Measurements from ENCODE around the gene C10orf90. TPM values are rescaled to one million over a fixed set of nuclear protein-coding genes. Genes with fewer than 3 reads are reported as not detected.

The C10orf90 gene
- total RNA-seq, 1 experiment from 2014 or later, result 1.8 TPM

DNA sequence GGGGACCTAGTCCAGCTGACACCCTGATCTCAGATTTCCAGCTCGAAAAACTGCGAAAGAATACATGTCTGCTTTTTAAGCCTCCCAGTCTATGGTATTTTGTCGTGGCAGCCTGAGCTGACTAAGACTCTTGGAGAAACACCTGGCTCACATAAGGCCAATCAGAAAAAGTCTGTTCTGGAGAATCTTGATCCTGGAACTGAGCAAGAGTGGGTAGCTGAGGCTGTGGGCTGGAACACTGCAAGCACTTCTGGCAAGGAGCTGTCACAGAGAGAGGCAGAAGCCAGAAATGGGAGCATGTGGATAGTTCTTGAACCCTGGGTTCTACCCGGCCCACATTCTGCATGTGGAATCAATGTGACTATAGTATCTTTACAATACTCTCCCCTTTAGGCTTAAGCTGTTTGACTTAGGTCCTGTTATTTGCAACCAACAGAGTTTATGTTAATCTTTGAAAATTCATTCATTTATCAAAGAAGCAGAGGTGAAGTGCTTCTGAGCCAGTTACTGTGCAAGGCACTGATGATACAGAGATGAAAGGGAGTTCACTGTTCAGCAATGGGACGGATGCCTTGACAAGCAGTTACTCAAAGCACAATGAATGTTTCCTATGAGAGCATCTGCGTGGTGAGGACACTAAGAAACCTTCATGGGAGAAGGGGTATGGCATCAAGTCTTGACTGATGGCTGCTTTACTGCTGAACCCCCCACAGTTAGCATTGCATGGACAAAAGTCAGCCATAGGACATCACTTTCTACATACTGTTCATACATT, 4.4 kb upstream of the C10orf90 start:
- DNase-seq (ENCODE audit: low read depth), result no peak

DNA sequence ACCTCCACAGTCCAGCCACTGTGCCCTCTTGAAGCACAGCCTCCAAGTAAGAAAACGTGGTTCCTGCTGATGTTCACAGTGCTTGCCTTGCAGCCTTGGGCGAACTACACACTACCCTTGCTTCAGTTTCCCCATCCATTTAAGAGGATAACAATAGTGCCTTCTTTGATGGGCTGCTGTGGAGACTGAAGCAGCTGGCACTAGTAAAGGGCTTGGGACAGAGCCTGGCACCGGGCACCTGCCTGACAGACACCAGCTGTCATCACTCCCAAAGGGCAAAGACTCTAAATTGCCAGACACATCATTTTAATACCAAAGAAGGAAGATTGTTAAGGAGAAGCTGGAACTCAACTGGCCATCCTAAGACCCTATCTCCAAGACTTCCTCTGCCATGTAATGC, 3.1 kb upstream of the C10orf90 start:
- DNase-seq (ENCODE audit: low read depth), result no peak

DNA sequence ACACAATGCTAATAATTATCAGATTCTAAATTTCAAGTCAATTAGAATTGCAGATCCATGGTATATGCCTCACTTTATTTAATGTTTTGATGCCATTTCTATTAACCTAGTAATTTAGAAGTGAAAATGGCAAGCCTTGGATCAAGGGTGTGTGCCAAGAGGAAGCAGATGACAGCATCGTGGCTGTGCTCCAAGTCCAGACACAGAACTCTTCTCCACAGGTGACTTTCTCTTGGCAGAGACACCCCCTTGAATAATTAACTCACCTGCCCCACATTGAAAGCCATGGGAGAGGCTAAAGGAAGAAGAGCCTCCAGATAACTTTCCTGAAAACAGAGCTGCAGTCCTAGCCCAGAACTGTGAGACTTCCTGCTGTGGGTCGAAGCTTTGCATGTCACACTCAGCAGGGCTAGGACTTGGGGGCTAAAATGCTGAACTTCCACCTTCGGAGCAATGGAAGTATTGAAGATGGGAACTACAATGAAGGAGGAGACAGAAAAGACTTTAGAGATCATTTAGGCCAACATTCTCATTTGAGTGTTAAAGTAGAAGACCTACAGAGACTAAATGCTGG, 996 bp upstream of the C10orf90 start:
- DNase-seq (ENCODE audit: low read depth), result no peak

DNA sequence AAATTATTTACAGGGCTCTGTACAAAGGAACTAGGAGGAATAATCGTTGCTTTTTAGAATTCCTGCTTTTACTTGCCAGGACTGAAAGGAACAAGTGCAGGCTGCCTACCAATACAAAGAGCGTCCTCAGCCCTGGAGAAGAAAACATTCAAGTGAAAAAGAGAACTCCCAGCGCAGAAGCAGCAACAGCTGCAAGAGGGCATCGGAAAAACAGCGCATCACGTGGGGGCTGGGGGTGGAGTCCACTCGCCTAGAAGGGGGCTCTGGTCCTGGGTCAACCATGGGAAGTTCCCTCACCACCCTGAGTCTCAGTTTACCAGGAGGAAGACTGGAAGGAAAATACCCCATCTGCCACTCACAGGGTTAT, 385 bp upstream of the C10orf90 start:
- DNase-seq (ENCODE audit: low read depth), result no peak

DNA sequence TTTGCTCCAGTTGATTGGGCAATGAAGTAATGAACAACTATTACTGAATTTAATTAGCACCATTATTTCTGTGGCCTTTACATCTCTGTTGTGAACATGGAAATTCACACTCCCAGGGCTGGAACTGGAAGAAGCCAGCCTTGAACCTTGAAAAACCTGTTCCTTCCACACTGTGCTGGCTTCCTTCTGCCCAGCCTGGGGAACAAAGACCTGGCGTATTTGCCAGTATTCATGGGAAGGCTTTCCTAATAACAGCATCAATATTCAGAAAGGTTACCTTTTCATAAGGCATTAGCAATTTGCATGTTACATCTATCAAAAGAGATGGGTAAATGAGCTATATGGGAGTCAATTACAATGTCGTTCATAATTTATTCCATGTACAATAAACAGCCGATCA, 1.3 kb downstream of the C10orf90 start:
- DNase-seq (ENCODE audit: low read depth), result no peak

DNA sequence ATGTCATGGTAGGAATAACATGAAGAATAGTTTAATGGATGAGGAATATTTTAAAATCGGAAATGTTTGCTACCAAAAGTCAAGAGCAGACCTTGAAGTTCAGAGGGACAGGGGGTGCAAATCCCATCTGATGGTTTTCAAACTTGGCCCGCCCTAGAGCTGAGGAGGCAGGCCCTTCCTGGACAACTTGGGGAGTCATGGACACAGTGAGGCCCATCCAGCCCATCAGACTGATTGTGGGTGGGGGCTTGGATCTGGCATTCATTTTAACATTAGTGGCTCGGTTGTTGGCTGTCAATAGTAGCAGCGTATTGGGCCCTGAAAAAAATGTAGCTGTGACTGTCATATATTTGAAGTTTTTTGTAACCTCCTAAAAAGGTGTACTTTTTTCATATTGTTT, 2.0 kb downstream of the C10orf90 start:
- no peak for DNase-seq (ENCODE audit: low read depth)

DNA sequence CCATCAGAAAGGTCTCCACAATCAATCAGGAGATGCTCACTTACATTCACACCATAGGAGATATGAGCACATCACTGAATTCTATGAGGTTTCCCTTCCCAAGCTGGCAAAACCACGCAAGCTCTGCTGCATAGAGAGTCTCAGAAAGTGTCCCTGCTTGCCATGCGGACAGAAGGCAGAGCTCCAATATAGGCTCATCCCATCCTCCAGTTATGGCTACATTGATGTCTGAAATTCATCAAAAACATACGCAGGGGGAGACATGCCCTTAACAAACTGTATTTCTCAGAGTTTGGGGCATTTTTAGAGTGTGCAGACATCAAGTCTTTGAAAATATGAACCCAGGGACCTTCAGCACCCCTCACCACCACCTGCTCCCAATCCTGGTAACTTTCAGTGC, 2.9 kb downstream of the C10orf90 start:
- no peak for DNase-seq (ENCODE audit: low read depth)

DNA sequence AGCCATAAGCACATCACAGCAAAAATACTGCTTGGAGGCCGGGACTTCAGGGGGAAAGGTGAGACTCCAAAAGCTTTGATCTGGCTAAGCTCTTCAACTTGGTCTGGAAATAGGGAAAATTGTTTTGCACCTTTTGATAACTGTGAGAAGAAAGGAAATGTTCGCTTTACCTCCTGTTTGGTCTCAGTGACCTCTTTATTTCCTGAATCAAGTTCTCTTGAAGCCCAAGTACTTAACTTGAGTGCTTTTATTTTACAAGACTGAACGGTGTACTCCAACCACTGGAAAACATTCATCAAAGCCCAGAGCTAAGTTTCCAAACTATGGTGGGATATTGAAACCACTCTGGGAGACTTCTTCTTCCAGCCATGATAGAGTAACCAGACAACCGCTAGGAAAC, 5.3 kb downstream of the C10orf90 start:
- no peak for DNase-seq (ENCODE audit: low read depth)

DNA sequence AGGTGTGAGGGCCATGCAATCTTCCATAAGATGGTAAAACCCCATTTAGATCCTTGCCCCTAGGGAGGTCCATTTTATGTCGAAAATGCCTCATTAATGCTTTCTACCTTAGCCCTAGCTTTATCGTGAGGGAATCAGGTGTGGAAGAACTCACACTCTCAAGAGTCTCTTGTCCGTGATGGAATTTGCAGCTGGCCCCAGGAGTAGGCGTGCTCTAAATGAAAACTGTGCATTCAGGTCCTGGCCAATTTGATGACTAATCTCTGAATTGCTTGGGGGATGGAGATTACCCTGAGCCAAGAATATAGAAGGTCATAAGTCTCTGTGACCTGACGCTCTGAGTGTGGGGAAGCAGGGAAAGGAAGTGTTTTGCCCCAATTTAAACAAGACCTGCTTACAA, 6.6 kb downstream of the C10orf90 start:
- DNase-seq (ENCODE audit: low read depth), result peak; percentile 90

DNA sequence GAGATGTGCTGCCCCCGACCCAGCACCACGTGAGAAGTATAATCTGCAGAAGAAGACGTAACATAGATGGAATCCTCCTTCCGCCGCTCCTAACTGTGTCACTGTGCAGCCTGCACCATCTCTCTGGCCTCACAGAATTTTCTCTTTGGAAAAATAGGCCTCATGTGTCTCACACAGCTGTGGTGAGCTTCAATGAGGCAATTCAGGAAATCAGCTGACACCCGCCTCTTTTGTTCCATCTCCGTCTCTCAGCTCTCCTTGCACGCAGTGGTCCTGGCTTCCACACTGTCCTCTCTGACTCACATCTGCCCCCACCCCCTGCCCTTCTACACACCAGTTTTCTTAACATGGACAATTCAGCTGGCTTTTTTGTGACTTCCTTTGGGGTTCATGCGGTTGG, 7.2 kb downstream of the C10orf90 start:
- DNase-seq (ENCODE audit: low read depth), result peak; percentile 97

DNA sequence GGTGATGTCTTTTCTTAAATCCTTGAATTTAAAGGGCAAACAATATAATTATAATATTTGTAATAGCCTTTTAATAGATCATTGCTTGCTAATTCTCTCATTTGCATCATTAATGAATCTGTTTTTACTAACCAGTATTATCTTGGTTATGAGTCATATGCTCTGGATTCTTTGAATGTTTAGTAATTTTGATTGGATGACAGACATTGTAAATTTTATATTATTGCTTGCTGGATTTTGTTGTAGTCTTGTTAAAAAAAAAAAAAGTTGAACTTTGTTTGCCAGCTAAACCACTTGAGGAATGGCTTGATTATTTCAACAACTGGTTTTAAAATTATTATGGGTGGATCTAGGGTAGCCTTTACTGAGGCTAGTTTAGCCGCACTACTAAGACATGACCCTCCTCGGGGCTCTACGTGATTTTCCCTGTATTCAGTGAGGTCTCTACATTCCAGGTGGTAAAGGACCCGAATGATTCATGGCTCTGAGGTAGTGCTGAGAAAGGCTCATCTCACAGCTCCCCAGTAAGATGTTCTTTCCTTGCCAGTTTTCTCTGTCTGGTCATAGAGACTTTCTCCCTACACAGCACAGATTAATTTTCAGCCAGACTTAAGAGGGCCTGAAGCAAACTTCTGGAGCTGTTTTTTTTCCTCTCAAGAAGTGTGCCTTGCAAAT, 8.5 kb downstream of the C10orf90 start:
- DNase-seq (ENCODE audit: low read depth), result peak; percentile 95

DNA sequence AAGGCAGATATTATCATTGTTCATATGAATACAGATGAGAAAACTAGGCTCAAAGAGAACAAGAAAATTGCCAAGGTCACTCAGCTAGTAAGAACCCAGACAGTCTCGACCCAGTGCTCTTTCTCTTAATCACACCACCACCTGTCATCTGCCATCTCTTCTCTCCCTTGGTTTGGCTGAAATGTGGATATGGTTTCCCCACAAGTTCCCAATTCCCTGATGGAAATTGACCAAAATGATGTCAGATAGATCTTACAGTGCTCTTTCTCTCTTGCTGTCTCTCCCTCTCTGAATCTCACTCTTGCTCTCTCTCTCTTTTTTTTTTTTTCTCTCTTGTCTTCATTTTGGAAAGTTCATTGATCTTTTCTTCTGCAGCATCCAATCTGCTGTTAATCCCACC, 9.1 kb downstream of the C10orf90 start:
- no peak for DNase-seq (ENCODE audit: low read depth)

DNA sequence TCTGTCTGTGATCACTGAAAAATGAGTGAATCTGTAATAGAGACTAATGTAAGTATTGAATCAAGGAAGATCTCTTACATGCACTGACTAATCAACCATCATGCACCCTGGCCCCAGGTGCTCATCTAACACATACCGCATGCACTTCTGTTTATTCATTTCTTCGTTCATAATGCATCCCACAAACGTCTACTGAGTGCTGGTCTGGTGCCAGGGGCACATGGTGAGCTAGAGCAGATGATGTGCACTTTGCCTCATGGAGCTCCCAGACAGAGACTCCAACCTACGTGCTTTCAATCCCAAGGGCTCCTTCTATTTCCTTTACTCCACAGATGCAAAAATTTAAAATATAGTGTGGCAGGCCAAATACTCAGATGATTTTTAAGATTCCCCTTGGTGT, 10.7 kb downstream of the C10orf90 start:
- no peak for DNase-seq (ENCODE audit: low read depth)

DNA sequence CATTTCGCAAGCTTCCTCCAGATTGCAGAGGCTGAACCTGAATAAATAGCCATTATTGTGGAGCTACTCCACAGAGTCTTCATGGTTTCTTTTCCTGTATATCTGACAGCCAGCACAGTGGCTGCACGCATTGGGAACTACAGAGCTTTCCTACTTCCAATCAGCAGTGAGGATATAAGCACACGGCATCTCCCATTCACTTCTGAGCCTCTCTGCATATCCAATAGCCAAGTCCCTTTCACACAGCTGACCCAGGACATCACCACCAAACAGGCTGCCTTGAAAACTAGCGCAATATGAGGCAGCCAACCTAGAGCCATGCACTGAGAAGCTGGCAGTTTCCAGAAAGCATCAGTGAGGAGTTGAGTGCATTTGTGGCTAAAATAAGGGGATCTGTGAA, 11.6 kb downstream of the C10orf90 start:
- DNase-seq (ENCODE audit: low read depth), result no peak

DNA sequence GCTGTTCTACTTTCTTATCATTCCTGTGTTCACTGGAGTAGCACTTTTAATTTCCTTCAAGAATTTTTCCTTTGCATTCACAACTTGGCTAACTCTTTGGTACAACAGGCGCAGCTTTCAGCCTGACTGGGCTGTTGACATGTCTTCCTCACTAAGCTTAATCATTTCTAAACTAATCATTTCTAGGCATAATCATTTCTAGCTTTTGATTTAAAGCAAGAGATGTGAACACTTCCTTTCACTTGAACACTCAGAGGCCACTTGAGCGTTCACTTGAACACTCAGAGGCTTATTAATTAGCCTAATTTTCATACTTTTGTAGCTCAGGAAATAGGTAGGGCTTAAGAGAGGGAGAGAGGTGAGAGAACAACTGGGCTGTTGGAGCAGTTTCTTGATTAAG, 15.9 kb downstream of the C10orf90 start:
- no peak for DNase-seq (ENCODE audit: low read depth)

DNA sequence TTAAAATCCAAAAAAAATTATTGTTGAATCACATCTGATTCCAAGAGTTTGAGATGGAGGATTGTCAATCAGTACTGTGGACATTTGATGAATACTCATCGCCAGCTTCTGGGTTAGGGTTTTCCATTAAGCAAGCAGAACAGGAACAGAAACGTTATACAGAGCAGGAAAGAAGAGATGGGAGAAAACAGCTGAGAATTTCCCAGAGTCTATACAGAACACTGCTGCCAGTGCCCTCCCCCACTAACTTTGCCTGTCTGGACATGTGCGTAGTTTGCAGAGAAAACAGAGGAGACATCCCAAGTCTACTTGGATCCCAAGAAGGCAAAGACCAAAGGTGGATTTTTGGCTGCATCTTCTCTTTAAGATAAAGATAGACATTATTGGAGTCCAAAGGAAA, 19.0 kb downstream of the C10orf90 start:
- no peak for DNase-seq (ENCODE audit: low read depth)

DNA sequence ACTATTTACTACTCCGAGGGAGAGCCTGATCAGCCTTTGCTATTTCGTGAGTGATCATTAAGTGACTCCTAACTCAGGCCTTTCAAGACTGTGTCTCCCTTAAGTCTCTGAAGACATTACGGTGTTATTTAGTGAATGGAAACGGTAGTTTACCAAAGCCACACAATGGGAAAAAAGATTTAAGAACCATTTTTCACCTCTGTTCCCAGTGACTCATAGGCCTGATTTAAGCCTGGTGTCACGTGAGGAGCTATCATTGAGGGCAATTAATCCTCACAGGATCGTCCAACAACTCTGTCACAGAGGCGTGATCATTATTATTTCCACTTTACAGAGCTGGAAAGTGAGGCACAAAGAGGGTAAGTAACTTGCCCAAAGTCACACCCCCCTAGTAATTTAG, 20.3 kb downstream of the C10orf90 start:
- peak; percentile 34 for DNase-seq (ENCODE audit: low read depth)

DNA sequence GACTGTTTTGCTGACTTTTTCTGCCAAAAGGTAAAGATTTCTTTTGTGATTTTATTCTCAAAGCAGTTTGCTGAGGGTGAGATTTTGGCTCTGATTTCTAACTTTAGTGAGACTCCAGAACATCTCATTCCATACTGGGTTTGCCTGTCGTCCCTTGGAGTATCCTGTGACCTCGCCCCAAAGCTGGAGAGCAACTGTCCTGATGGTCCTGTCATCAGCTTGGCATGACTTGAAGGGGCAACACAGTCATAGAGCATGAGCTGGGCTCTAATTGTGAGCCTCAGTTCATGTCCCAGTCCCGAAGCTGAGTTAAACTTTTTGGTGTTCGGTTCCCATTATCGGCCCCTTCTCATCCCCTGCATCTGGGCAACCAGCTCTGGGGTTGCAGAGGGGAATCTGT, 23.4 kb downstream of the C10orf90 start:
- no peak for DNase-seq (ENCODE audit: low read depth)

DNA sequence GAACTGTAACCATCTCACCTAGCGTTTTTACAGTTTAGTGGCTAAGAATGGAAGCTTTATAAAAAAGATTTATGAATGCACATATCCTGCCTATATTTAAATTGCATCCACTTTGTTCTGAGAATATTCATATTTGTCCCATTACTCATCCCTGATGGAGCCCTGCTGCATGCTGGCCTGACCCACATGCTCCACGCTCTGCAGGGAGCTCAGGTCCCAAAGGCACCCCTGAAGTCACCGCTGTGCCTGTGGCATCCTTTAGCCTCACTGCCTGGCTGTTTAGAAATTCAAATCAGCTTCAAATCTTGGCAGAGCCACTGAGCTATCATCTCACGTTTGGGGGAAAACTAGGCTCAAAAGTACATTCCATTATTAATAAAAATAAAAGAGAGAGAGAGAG, 24.4 kb downstream of the C10orf90 start:
- DNase-seq (ENCODE audit: low read depth), result peak; percentile 75

DNA sequence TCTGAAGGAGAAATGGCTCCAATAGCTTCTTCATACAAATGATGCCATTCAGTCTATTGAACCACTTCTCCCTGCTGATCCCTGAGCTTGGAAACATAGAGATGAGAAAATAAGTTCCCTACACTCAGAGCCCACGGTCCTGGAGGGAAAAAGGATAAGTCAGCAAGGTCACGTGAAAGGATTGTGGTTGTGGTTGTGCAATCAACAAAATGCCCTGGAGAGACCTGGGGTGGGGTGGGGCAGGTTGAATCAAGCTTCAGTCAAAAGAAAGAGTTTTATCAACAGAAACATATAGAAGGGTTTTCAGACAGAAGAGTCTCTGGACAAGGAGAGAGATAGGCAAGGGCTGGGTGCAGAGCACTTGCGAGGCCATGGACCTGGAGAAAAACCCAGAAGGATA, 30.1 kb downstream of the C10orf90 start:
- DNase-seq (ENCODE audit: low read depth), result peak; percentile 82

DNA sequence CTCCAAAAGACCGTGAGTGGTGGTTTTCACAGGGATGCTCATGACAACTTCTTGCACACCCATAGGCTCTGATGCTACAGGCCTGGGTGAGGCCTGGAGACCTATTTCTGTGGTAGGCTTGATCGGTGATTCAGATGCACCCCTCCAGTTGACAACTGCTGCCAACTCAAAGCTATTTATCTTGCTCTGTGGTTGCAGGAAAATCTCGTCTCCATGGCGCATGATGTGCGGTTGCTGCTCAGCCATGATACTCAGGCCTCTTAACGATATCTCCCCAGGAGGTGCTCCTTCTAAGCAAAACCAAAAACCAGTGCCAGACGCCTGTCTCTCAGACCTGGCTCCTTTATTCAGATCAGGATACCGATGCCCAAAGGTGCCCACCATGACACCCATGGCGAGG, 31.4 kb downstream of the C10orf90 start:
- peak; percentile 68 for DNase-seq (ENCODE audit: low read depth)

DNA sequence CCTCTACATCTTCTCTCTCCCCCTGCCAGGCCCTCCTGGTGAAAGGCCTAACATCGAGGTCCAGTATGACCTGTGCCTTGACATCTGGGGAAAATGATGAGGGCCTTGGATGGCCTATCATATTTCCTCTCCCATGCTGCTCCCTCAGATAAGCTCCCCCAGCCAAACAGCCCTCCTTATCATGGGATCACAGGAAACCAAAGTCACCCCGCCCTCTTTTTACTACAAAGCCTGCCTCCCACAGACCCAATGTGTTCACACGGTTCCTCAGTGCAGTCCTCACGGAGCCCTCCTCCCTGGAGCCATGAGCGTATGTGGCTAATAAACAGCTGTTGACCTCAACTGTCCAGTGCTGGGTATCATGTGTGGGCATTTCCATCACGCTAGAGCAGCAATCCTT, 32.0 kb downstream of the C10orf90 start:
- peak; percentile 32 for DNase-seq (ENCODE audit: low read depth)

DNA sequence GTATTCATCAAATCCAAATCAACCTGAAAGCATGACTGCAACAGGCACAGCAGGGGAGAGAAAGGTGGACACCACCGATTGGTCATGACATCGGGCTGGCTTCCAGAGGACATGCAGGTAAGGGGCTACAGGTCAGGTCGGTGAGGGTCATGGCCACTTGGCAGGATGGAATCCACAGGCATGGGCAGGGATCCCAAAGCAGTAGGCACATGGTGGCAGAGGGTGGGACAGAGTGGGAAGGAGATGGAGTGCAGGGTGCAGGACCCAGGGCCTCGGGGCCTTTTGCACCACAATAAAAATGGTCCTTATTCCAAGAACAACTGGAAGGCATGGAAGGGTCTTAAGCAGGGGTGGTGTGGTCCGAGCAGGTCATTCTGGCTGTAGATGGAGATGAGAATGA, 33.0 kb downstream of the C10orf90 start:
- no peak for DNase-seq (ENCODE audit: low read depth)

Measured in M059J (cell line).